ENCODE measurements around the gene DDX47. TPM values are rescaled to one million over a fixed set of nuclear protein-coding genes. Genes with fewer than 3 reads are reported as not detected.
"Not testable (repeated sequence)": the region's sequence is repeated elsewhere in the genome, so short reads cannot be mapped to it uniquely, and the experiment has no call there.

DDX47 gene
- total RNA-seq, 2 experiments from 2014 or later = 56.8 to 57.8 TPM

DNA sequence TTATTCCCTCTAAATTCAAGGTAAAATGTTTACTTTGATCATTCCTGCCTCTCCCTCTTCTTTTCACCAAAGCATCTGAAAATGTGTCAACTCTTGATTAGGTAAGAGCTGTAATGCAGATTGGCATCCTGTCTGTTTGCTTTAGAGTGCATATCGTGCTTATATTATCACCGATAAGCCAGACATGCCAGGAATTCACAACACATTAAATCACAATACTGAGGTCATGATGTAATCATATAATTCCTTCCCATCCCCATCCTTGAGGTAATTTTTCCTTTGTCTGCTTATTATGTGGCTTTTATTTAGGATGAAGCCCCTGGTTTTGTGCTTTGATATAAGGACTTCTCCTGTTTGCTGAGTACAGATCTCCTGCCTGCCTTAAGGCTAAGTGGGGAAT, 10.2 kb downstream of the DDX47 start:
- ChIA-PET POLR2A (interaction anchor here (1.0 kb wide), 1 partner anchor 10 kb away, joined by 3 read pairs; the partner anchor contains the start of gene DDX47), CTCF (interaction anchor here (1.0 to 3.3 kb wide), 2 partner anchors 10 to 13 kb away, joined by 3 to 17 read pairs; partner anchors contain the start of gene DDX47)
- H3K27me3 Mint-ChIP-seq (ENCODE audit: low read depth) = no peaks in the 10 kb centered on the region
- ATAC-seq (no peak), DNase-seq (no peak)
- peaks cover 68% of the 10 kb centered on the region for H3K36me3 Mint-ChIP-seq (ENCODE audit: low read depth)
- H3K27ac Mint-ChIP-seq = no peak overlapping the region
- H3K4me1 Mint-ChIP-seq (ENCODE audit: low read depth) = peaks cover 16% of the 10 kb centered on the region
- H3K4me3 Mint-ChIP-seq = no peak overlapping the region
- H3K9me3 Mint-ChIP-seq (ENCODE audit: insufficient read depth) = no peaks in the 10 kb centered on the region

DNA sequence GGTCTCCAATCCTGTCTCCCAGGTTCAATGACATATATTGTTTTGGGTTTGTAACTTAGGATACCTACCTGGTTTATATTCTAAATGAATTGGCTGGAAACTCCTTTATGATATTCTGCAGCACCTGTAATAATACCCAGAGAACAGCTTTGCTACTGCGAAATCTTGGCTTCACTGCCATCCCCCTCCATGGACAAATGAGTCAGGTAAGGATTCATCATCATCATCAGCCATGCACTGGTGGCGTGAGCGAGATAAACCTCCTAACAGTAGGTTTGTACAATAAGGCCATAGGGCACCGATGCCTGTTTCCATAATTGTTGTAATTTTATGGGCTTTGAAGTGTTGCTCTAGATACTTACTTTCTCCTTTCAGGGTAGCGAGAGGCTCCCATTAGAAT, 10.7 kb downstream of the DDX47 start:
- Mint-ChIP-seq H3K27me3 (ENCODE audit: low read depth) (no peaks in the 10 kb centered on the region), H3K27ac (no peak overlapping the region), H3K4me3 (no peak overlapping the region), H3K9me3 (ENCODE audit: insufficient read depth) (no peaks in the 10 kb centered on the region), H3K4me1 (ENCODE audit: low read depth) (peaks cover 12% of the 10 kb centered on the region), H3K36me3 (ENCODE audit: low read depth) (peaks cover 67% of the 10 kb centered on the region)
- ATAC-seq = no peak
- ChIA-PET CTCF (interaction anchor here (1.0 to 3.3 kb wide), 2 partner anchors 11 to 13 kb away, joined by 3 to 17 read pairs; partner anchors contain the start of gene DDX47), POLR2A (interaction anchor here (1.0 kb wide), 1 partner anchor 11 kb away, joined by 3 read pairs; the partner anchor contains the start of gene DDX47)
- DNase-seq = no peak

DNA sequence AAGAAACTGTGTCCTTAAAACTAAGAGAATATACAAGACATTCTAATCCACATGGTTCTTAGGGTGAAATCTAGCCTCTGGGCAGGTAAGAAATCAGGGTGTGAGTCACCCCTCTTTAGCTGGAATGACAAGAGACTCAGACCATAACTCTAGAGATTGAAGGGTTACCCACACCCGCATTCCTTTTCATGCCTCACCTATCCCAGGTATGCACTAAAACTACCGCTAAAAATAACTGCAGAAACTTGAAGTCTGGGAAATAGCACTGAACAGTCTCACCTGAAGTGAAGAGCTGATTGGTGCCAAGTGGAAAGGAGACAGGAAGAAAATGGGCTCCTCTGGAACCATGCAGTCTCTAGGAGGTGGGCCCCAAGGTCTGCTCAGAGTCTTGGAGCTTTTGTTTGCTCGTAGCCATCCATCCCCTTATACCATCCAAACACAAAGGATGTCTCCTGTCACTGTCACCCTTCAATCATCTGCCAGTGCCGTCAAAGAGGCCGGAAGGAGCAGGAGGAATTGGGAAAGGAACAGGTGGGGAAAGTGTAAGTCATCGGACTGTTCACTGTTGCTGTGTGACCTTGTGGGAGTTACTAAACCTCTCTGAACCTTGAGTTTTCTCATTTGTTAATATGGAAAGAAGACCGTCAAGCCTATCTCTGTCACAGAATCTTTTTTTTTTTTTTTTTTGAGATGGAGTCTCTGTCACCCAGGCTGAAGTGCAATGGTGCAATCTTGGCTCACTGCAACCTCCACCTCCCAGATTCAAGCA, 22.4 kb downstream of the DDX47 start:
- ATAC-seq = no peak
- DNase-seq = no peak
- ChIA-PET POLR2A (no interaction called here), CTCF (interaction anchor here (1.3 to 2.3 kb wide), 3 partner anchors 8 to 20 kb away, joined by 4 to 18 read pairs (median 8); no protein-coding TSS in a partner anchor)
- Mint-ChIP-seq H3K9me3 (ENCODE audit: insufficient read depth) (no peaks in the 10 kb centered on the region), H3K27me3 (ENCODE audit: low read depth) (no peaks in the 10 kb centered on the region), H3K4me3 (no peak overlapping the region), H3K4me1 (ENCODE audit: low read depth) (peaks cover 14% of the 10 kb centered on the region), H3K36me3 (ENCODE audit: low read depth) (peaks cover 27% of the 10 kb centered on the region), H3K27ac (no peak overlapping the region)

DNA sequence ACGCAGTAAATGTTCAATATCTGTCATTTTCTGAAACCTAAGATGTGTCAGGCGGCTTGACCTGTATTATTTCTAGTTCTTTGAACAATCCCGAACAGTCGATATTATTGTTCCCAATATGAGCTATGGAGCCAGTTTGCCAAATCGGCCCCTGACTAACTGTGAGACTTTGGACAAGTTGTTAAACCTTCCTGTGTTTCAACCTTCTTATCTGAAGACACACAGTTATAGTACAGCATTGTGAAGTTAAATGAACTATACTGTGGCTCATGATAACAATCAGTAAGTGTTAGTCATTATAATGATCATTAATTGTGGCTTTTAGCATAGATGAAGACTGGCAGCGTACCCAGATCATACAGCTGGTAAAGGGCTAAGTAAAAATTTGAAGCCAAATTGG, 23.4 kb downstream of the DDX47 start:
- no peak overlapping the region for H3K27ac Mint-ChIP-seq
- DNase-seq (no peak), ATAC-seq (no peak)
- ChIA-PET CTCF (interaction anchor here (0.6 to 3.3 kb wide), 31 partner anchors 9 to 381 kb away, joined by 3 to 26 read pairs (median 5); partner anchors contain the start of genes DDX47 and GPRC5A), POLR2A (interaction anchor here (2.8 kb wide), 1 partner anchor 10 kb away, joined by 8 read pairs; no protein-coding TSS in a partner anchor)
- H3K9me3 Mint-ChIP-seq (ENCODE audit: insufficient read depth) = no peaks in the 10 kb centered on the region
- peaks cover 14% of the 10 kb centered on the region for H3K4me1 Mint-ChIP-seq (ENCODE audit: low read depth)
- no peak overlapping the region for H3K4me3 Mint-ChIP-seq
- no peaks in the 10 kb centered on the region for H3K27me3 Mint-ChIP-seq (ENCODE audit: low read depth)
- peaks cover 23% of the 10 kb centered on the region for H3K36me3 Mint-ChIP-seq (ENCODE audit: low read depth)

DNA sequence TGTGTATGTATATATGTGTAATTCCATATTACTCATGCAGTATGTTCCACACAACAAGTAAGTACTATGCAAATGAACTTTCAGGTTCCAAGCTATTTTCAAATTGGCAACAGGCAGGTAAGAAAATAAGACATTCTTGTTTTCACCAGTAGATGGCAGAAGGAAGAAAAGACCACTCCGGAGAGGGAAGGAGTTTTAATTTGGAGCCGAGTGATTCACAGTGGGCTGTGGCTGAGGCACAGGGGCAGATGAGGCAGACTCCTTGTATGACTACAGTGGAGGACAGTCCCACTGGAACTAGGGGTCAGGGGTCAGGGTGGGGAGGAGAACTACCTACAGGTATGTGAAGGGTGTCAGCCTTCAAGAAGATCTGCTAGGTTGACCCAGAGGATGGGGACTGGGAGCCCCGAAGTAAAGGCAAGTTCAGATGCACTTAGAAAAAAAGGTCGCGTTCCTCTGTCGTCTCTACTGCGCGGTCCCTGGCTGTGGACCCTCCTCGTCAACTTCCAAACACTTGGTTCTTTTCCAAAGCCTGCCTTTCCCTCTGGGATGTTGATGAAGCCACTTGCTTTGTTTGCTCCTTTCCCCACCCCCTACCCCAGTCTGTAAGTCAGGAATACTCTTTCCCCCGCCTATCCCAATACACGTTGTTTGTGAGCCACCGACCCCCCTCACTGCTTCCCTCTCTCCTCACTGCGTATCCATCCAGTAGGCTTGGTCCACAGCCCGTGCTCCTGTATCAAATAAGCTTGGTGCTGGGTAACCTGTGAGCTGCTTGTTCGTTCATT, 24.1 kb downstream of the DDX47 start:
- peak; percentile 69 for ATAC-seq
- CTCF ChIA-PET = interaction anchor here (0.6 to 3.3 kb wide), 35 partner anchors 9 to 380 kb away, joined by 3 to 26 read pairs (median 5); partner anchors contain the start of genes DDX47 and GPRC5A
- POLR2A ChIA-PET = interaction anchor here (2.8 kb wide), 1 partner anchor 11 kb away, joined by 8 read pairs; no protein-coding TSS in a partner anchor
- Mint-ChIP-seq H3K4me3 (no peak overlapping the region), H3K4me1 (ENCODE audit: low read depth) (peaks cover 14% of the 10 kb centered on the region), H3K9me3 (ENCODE audit: insufficient read depth) (no peaks in the 10 kb centered on the region), H3K36me3 (ENCODE audit: low read depth) (peaks cover 20% of the 10 kb centered on the region), H3K27ac (no peak overlapping the region), H3K27me3 (ENCODE audit: low read depth) (no peaks in the 10 kb centered on the region)
- peak; percentile 52 for DNase-seq

DNA sequence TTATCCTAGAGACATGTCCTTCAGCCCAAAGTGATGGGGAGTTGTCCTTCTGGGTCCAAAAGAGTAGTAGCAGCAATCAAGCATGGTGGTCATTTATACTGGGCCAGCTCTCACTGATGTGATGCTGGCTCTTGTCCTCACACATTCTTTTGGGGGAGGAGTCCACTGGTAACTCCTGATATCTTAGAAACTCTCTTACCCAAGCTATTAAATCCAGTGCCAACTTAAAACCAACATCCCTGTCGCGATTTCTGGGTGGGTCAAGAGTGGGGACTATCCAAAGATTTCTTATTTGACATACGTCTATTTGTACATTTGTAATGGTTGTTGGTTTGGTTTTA, 24.6 kb downstream of the DDX47 start:
- CTCF ChIA-PET = interaction anchor here (0.8 to 3.3 kb wide), 10 partner anchors 8 to 375 kb away, joined by 3 to 26 read pairs (median 6); partner anchors contain the start of genes DDX47 and GPRC5A
- Mint-ChIP-seq H3K36me3 (ENCODE audit: low read depth) (peaks cover 14% of the 10 kb centered on the region), H3K4me1 (ENCODE audit: low read depth) (peaks cover 14% of the 10 kb centered on the region), H3K27ac (no peak overlapping the region), H3K9me3 (ENCODE audit: insufficient read depth) (no peaks in the 10 kb centered on the region), H3K4me3 (no peak overlapping the region), H3K27me3 (ENCODE audit: low read depth) (no peaks in the 10 kb centered on the region)
- DNase-seq (no peak), ATAC-seq (no peak)
- POLR2A ChIA-PET = interaction anchor here (1.2 to 2.8 kb wide), 2 partner anchors 12 to 16 kb away, joined by 3 to 8 read pairs; no protein-coding TSS in a partner anchor

DNA sequence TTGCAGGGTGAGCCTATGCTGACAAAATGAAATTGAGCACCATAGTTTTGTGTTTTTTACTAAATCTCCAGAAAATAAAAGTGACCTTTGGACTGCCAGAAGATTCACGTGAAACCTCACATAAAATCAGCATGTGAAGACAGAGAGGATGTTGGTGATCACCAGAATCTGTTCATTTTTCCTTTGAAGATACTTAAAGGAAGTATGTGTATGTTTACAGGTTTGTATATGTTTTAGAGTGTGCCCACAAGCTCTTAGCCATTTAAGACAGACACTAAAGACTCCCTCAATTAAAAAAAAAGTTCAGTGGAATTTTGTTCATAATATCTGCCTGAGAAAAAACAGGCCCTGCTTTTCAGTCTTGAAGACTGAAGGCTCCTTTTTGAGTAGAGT, 25.9 kb downstream of the DDX47 start:
- Mint-ChIP-seq H3K4me1 (ENCODE audit: low read depth) (peaks cover 14% of the 10 kb centered on the region), H3K4me3 (no peak overlapping the region), H3K9me3 (ENCODE audit: insufficient read depth) (no peaks in the 10 kb centered on the region), H3K36me3 (ENCODE audit: low read depth) (peaks cover 3% of the 10 kb centered on the region), H3K27ac (peak overlapping the region; percentile 30), H3K27me3 (ENCODE audit: low read depth) (no peaks in the 10 kb centered on the region)
- DNase-seq = no peak
- ChIA-PET CTCF (interaction anchor here (1.2 to 3.3 kb wide), 3 partner anchors 18 to 78 kb away, joined by 3 to 26 read pairs (median 3); no protein-coding TSS in a partner anchor), POLR2A (interaction anchor here (1.2 to 2.8 kb wide), 2 partner anchors 13 to 17 kb away, joined by 3 to 8 read pairs; no protein-coding TSS in a partner anchor)
- no peak for ATAC-seq

DNA sequence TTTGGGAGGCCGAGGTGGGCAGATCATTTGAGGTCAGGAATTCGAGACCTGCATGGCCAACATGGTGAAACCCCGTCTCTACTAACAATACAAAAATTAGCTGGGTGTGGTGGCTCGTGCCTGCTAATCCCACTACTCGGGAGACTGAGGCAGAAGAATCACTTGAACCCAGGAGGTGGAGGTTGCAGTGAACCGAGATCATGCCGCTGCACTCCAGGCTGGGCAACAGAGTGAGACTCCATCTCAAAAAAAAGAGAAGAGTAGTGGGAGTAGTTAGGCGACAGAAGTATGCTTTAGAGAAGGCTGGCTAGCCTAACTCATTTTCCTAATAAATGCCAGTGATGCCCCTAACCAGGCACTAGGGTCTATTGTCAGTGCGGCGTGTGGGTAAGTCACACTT, 26.3 kb downstream of the DDX47 start:
- POLR2A ChIA-PET; H3K36me3 Mint-ChIP-seq (ENCODE audit: low read depth); H3K27me3 Mint-ChIP-seq (ENCODE audit: low read depth); DNase-seq; ATAC-seq; H3K9me3 Mint-ChIP-seq (ENCODE audit: insufficient read depth); H3K4me3 Mint-ChIP-seq: not testable (repeated sequence)
- CTCF ChIA-PET = interaction anchor here (3.3 kb wide), 1 partner anchor 51 kb away, joined by 26 read pairs; no protein-coding TSS in a partner anchor
- Mint-ChIP-seq H3K4me1 (ENCODE audit: low read depth) (peaks cover 14% of the 10 kb centered on the region), H3K27ac (peak overlapping the region; percentile 30)

DNA sequence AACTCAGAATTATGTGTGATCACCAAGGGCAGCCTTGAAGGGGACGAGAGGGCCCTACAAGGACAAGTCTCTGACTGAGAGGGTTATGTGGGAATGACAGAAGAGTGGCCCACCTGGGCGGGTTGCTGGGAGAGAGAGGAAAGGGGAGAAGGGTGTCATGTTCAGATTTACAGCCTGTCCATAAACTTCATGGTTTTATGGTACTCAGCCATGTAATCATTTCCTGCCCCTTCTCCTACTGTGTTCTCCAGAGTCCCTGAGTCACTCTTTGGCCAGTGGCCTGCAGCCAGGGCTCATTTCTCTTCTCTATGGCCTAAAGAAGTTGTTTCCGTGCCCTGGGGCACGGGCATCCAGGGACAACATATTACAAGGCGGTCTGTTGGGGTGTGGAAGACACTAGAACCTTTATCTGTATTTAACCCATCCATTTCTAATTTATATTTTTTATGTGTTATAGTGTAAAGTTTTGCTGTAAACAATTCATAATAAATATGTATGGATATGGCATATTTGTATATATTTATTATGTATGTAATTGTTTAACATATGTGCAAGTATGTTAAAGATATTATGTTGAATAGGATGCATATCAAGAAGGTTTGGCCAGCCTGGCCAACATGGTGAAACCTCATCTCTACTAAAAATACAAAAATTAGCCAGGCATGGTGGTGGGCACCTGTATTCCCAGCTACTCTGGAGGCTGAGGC, 26.9 kb downstream of the DDX47 start:
- Mint-ChIP-seq H3K4me3 (no peak overlapping the region), H3K36me3 (ENCODE audit: low read depth) (peaks cover 3% of the 10 kb centered on the region), H3K27ac (no peak overlapping the region), H3K9me3 (ENCODE audit: insufficient read depth) (no peaks in the 10 kb centered on the region), H3K27me3 (ENCODE audit: low read depth) (no peaks in the 10 kb centered on the region), H3K4me1 (ENCODE audit: low read depth) (peaks cover 14% of the 10 kb centered on the region)
- CTCF ChIA-PET = no interaction called here
- DNase-seq (no peak), ATAC-seq (no peak)
- POLR2A ChIA-PET = no interaction called here

DNA sequence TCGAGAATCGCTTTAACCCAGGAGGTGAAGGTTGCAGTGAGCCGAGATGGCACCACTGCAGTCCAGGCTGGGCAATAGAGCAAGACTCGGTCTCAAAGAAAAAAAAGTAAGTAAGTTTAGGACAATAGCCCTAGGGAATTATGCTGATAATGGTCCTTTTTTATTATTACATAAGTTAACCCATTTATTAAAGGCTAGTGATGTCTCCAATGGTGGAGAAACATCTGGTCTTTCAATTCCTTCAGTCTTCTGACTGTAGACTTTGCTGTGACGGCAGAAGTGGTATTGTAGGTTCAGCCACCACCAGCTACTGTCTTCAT, 27.4 kb downstream of the DDX47 start:
- ChIA-PET POLR2A (no interaction called here), CTCF (no interaction called here)
- Mint-ChIP-seq H3K27ac (no peak overlapping the region), H3K9me3 (ENCODE audit: insufficient read depth) (no peaks in the 10 kb centered on the region), H3K36me3 (ENCODE audit: low read depth) (peaks cover 3% of the 10 kb centered on the region), H3K4me3 (no peak overlapping the region), H3K27me3 (ENCODE audit: low read depth) (no peaks in the 10 kb centered on the region), H3K4me1 (ENCODE audit: low read depth) (peaks cover 14% of the 10 kb centered on the region)
- no peak for DNase-seq
- no peak for ATAC-seq

DNA sequence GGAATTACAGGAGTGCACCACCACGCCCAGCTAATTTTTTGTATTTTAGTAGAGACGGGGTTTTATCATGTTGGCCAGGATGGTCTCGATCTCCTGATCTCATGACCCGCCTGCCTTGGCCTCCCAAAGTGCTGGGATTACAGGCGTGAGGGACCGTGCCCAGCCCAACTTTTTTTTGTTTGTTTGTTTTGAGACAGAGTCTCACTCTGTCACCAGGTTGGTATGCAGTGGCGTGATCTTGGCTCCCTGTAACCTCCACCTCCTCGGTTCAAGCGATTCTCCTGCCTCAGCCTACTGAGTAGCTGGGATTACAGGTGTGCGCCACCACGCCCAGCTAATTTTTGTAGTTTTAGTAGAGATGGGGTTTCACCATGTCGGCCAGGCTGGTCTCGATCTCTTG, 28.3 kb downstream of the DDX47 start:
- H3K4me3 Mint-ChIP-seq; H3K27me3 Mint-ChIP-seq (ENCODE audit: low read depth); ATAC-seq; POLR2A ChIA-PET; CTCF ChIA-PET; H3K36me3 Mint-ChIP-seq (ENCODE audit: low read depth); H3K9me3 Mint-ChIP-seq (ENCODE audit: insufficient read depth); H3K27ac Mint-ChIP-seq; DNase-seq: not testable (repeated sequence)
- H3K4me1 Mint-ChIP-seq (ENCODE audit: low read depth) = peaks cover 21% of the 10 kb centered on the region

Measured in activated CD8-positive, alpha-beta T cell treated with anti-CD3 and anti-CD28 coated beads, Interleukin-2, amount 10 ng/mL, durations not matched to agents 7 days and 5 days (primary cell).